Kidney (tissue), 14 donors: ENCODE results near the gene PLEKHG5. TPM values are rescaled to one million over a fixed set of nuclear protein-coding genes. Genes with fewer than 3 reads are reported as not detected.

Experiments
- DNase-seq, 5 donors: peaks; one replicate each; pipeline ENCODE4 v3.0.0-alpha.2; 2013 to 2020
- FAIRE-seq: peaks from 2 replicates; lab custom pipeline; 2012; peaks lifted over from hg19 to GRCh38; lab: Jason Lieb, UNC
- H3K27ac ChIP-seq, 2 donors: one replicate each; pipeline ENCODE4 v1.7.0; 2013; ENCODE audit warnings: low read depth in 2 of 2, low read length in 2 of 2, inconsistent platforms in 1 of 2
- H3K27me3 ChIP-seq: one replicate; pipeline ENCODE4 v1.7.1; 2013; ENCODE audit warnings: low read length, inconsistent platforms; ENCODE audit not compliant: control insufficient read depth, insufficient read depth
- H3K36me3 ChIP-seq, 3 donors: one replicate each; pipeline versions ENCODE4 v1.7.0 to v1.7.1; 2013; ENCODE audit warnings: low read length in 3 of 3, control low read depth in 1 of 3, inconsistent platforms in 1 of 3; ENCODE audit not compliant: insufficient read depth in 3 of 3, control insufficient read depth in 2 of 3
- H3K4me1 ChIP-seq, 3 donors: one replicate each; pipeline versions ENCODE4 v1.7.0 to v1.7.1; 2013; ENCODE audit warnings: low read length in 3 of 3, inconsistent platforms in 1 of 3, low read depth in 1 of 3; ENCODE audit not compliant: control insufficient read depth in 2 of 3, insufficient read depth in 2 of 3
- H3K4me3 ChIP-seq, 3 donors: one replicate each; pipeline versions ENCODE4 v1.7.0 to v1.8.1; 2013; ENCODE audit warnings: low read length in 3 of 3, control low read depth in 1 of 3, inconsistent platforms in 1 of 3
- H3K9ac ChIP-seq, 3 donors: one replicate each; pipeline versions ENCODE4 v1.7.0 to v1.7.1; 2013; ENCODE audit warnings: low read length in 3 of 3, control low read depth in 1 of 3, inconsistent platforms in 1 of 3
- H3K9me3 ChIP-seq, 3 donors: one replicate each; pipeline versions ENCODE4 v1.7.0 to v1.7.1; 2013; ENCODE audit warnings: low read length in 3 of 3, control low read depth in 1 of 3, inconsistent platforms in 1 of 3; ENCODE audit not compliant: control insufficient read depth in 2 of 3, insufficient read depth in 1 of 3
- CTCF ChIP-seq: IDR thresholded peaks from 3 replicates; pipeline ENCODE4 v1.5.1; 2012; ENCODE audit warnings: mild to moderate bottlenecking, moderate library complexity, borderline replicate concordance; ENCODE audit not compliant: insufficient read depth; ENCODE audit errors: extremely low read depth
- intact Hi-C: fragments of 100-400 bp; cut with DNase I; formaldehyde crosslinking; loops from one replicate; pipeline ENCODE4 v1.11.1; 2022
- polyA plus RNA-seq: library from polyadenylated mRNA; stranded (reverse); fragments of 350-450 nt; fragmentation: Illumina TruSeq; extraction: RNeasy Lipid Tissue Mini Kit (QIAGEN cat#74804); gene quantifications from one replicate; pipeline ENCODE4 v1.2.3, GENCODE V29; 2014; ENCODE audit warnings: low read depth, low replicate concordance; ENCODE audit not compliant: insufficient read depth
- total RNA-seq: library from RNA; stranded (reverse); fragmentation: NEBNext Ultra II Directional; extraction: Animal tissue kit (Norgen Biotek cat#: 25700); gene quantifications from one replicate; pipeline ENCODE4 v1.2.1, GENCODE V29; 2021
- donor health status: control.
- donor health status: control.
- donor health status: control.
- donor health status: control.
- donor health status: control.
- donor health status: DM: yes; HTN: yes; CAD: no.
- donor health status: Normal renal cell carcinoma (clear cell type).

PLEKHG5 gene
- total and polyA plus RNA-seq, 2 donors from 2014 or later: 4.4 to 14.0 TPM

- Histone ChIP-seq H3K36me3 (no peaks in the 10 kb centered on the region), H3K4me3 (no peak within 1 kb of the TSS), H3K9me3 (no peaks in the 10 kb centered on the region), H3K9ac (no peak within 1 kb of the TSS), H3K27me3 (peaks cover 22% of the 10 kb centered on the region), H3K4me1 (peaks cover 0 to 20% (median 10%) of the 10 kb centered on the region in 3 donors), H3K27ac (no peak within 1 kb of the TSS)
- FAIRE-seq: no peak
- no peak for TF ChIP-seq CTCF
- intact Hi-C loops: no loop called here
- peak in 2 of 5 donors; percentile 64 to 77 for DNase-seq
Measured at GRCh38 chr1:6419804-6420453, 71.5 kb downstream of the PLEKHG5 start, which contains the start of gene HES2. Gene HES2 (minus strand): TSS chr1:6419919. CDS start chr1:6419820, 99 bp downstream.

- Histone ChIP-seq H3K4me1 (peaks cover 0 to 20% (median 10%) of the 10 kb centered on the region in 3 donors), H3K4me3 (no peak overlapping the region), H3K9me3 (no peaks in the 10 kb centered on the region), H3K9ac (no peak overlapping the region), H3K27me3 (peaks cover 22% of the 10 kb centered on the region), H3K27ac (no peak overlapping the region), H3K36me3 (no peaks in the 10 kb centered on the region)
- DNase-seq (peak in 1 of 5 donors; percentile 55), FAIRE-seq (no peak)
- TF ChIP-seq CTCF: no peak
- intact Hi-C loops: no loop called here
Measured at GRCh38 chr1:6419397-6419803, 72.1 kb downstream of the PLEKHG5 start.

DNA sequence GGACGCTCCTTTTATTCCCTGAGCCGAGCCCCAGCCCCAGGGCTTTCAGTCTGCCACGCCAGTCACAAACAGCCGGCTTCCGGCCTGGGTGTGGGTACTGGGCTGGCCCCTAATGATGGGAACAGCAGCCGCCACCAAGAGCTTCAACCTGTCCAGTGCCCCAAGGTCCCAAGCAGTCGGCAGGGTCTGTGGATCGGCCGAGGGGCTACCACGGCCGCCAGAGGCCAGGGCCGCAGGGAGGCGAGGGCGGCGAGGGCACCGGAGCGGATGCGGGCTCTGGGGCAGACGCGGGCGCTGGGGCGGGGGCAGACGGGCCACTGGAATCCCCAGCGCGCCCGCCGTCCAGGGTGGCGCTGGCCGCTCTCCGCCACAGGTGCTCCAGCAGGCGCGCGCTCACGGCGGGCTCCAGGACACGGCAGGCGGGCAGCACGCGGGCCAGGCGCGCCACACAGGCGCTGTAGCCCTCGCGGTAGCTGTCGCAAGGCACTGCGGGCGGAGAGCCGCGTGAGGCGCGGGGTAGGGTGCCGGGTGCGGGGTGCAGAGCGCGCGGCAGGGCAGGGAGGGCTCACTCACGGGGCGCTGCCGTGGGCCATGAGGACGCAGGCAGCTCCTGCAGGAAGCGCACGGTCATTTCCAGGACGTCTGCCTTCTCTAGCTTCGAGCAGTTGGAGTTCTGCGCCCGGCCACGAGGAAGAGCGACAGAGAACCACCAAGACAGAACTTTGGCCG lies 72.6 kb downstream of the PLEKHG5 start:
- H3K4me1 ChIP-seq: peaks cover 0 to 16% (median 10%) of the 10 kb centered on the region in 3 donors
- FAIRE-seq (no peak), DNase-seq (no peak)
- peaks cover 20% of the 10 kb centered on the region for H3K27me3 ChIP-seq
- no peak overlapping the region for H3K9ac ChIP-seq
- intact Hi-C loops: no loop called here
- no peak overlapping the region for H3K4me3 ChIP-seq
- no peak overlapping the region for H3K27ac ChIP-seq
- no peaks in the 10 kb centered on the region for H3K36me3 ChIP-seq
- H3K9me3 ChIP-seq: no peaks in the 10 kb centered on the region
- TF ChIP-seq CTCF: no peak
